Vagina (tissue), 2 donors: Measurements from ENCODE around the gene METTL2A. TPM values are rescaled to one million over a fixed set of nuclear protein-coding genes. Genes with fewer than 3 reads are reported as not detected.
"Not testable (repeated sequence)": the region's sequence is repeated elsewhere in the genome, so short reads cannot be mapped to it uniquely, and the experiment has no call there.

Experiments used
- DNase-seq, 2 donors: peaks; one replicate each; pipeline ENCODE4 v3.0.0-alpha.2; 2017; ENCODE audit errors: extremely low spot score in 2 of 2
- H3K27ac ChIP-seq: fragments of 200-600 bp; sonication (generic); one replicate; pipeline ENCODE4 v1.5.1; 2019
- H3K27me3 ChIP-seq: fragments of 200-600 bp; sonication (generic); one replicate; pipeline ENCODE4 v1.5.1; 2019
- H3K36me3 ChIP-seq, 2 donors: fragments of 200-600 bp; sonication (generic); one replicate each; pipeline ENCODE4 v1.5.1; 2017 to 2019
- H3K4me1 ChIP-seq: fragments of 200-600 bp; sonication (generic); one replicate; pipeline ENCODE4 v1.5.1; 2019
- H3K4me3 ChIP-seq, 2 donors: fragments of 200-600 bp; sonication (generic); 1 replicate in 1 of 2; 2 replicates in 1 of 2; pipeline ENCODE4 v1.5.1; 2016 to 2019
- H3K9me3 ChIP-seq: fragments of 200-600 bp; sonication (generic); one replicate; pipeline ENCODE4 v1.5.1; 2019
- POLR2A ChIP-seq, 2 donors: fragments of 450-650 bp; IDR thresholded peaks; one replicate each; pipeline ENCODE4 v1.6.1; 2017; ENCODE audit warnings: antibody characterized with exemption in 2 of 2, mild to moderate bottlenecking in 2 of 2, moderate library complexity in 2 of 2
- POLR2AphosphoS5 ChIP-seq, 2 donors: sonication (generic); formaldehyde crosslinking; IDR thresholded peaks; one replicate each; pipeline ENCODE4 v1.9.0; 2017; ENCODE audit warnings: antibody characterized with exemption in 2 of 2, mild to moderate bottlenecking in 2 of 2, low read depth in 1 of 2; ENCODE audit not compliant: insufficient read depth in 1 of 2
- intact Hi-C: fragments of 100-400 bp; cut with DNase I; formaldehyde crosslinking; loops from one replicate; pipeline ENCODE4 v1.15.1; 2023
- total RNA-seq: library from RNA; depleted of rRNA; stranded (reverse); fragments of >200 nt; gene quantifications from one replicate; pipeline ENCODE4 v1.2.3, GENCODE V29; 2016
- TF ChIP-seq, protein P1 (sequence below), 3 experiments: fragments of 450-650 bp in 2 of 3; fragments of 200-600 bp in 1 of 3; sonication (generic) in 1 of 3; IDR thresholded peaks; one replicate each; pipeline ENCODE4 v1.5.1; 2017 to 2019; ENCODE audit warnings: antibody characterized with exemption in 3 of 3, mild to moderate bottlenecking in 2 of 3, moderate library complexity in 2 of 3

METTL2A gene
- total RNA-seq, 1 donor from 2014 or later: 14.0 TPM

DNA sequence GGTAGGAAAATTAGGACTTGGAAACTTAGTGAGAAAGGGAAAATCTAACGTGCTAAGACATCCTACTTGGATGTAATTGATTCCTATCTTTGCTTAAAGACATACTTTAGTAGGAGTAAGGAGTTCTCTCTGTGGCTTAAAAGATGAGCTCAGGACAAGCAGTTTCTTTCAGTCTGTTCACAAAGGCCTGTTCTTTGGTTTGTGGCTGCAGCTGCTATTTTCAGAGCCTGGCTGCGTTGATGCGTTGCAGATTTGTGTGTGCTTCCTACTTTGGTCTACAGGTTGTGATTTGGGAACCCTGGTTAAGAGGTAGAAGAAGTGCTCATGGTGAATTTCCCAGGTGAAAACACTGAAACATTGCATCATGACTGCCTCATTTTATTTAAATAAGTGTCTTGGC, 30.4 kb downstream of the METTL2A start:
- H3K9me3 ChIP-seq, H3K27me3 ChIP-seq, H3K36me3 ChIP-seq, H3K4me1 ChIP-seq, H3K4me3 ChIP-seq, H3K27ac ChIP-seq, intact Hi-C loops, DNase-seq: not testable (repeated sequence)

DNA sequence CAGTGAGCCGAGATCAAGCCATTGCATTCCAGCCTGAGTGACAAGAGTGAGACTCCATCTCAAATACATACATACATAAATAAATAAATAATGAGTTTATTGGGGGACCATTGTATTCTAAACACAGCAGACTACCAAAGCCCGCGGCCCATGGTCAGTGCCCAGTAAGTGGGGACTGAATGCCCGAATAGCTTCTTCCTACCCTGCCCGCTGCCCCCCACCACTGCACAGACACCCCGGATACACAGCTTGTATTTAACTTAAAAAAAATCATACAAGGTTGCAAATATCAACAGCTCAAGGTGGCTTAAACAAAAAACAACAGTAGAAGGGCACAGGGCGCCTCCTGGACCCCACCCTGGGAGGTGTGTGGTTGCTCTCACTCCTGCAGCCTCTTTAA, 32.3 kb downstream of the METTL2A start:
- TF ChIP-seq POLR2AphosphoS5 (IDR thresholded peaks at IDR 0.05; ENCODE audit: insufficient read depth in 1 of 2, low read depth in 1 of 2): no peak
- TF ChIP-seq, protein P1, sequence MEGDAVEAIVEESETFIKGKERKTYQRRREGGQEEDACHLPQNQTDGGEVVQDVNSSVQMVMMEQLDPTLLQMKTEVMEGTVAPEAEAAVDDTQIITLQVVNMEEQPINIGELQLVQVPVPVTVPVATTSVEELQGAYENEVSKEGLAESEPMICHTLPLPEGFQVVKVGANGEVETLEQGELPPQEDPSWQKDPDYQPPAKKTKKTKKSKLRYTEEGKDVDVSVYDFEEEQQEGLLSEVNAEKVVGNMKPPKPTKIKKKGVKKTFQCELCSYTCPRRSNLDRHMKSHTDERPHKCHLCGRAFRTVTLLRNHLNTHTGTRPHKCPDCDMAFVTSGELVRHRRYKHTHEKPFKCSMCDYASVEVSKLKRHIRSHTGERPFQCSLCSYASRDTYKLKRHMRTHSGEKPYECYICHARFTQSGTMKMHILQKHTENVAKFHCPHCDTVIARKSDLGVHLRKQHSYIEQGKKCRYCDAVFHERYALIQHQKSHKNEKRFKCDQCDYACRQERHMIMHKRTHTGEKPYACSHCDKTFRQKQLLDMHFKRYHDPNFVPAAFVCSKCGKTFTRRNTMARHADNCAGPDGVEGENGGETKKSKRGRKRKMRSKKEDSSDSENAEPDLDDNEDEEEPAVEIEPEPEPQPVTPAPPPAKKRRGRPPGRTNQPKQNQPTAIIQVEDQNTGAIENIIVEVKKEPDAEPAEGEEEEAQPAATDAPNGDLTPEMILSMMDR (IDR thresholded peaks at IDR 0.05): no peak
- TF ChIP-seq POLR2A (IDR thresholded peaks at IDR 0.05): no peak
- H3K27me3 ChIP-seq: no peaks in the 10 kb centered on the region
- no peak overlapping the region for H3K27ac ChIP-seq
- no peaks in the 10 kb centered on the region for H3K4me1 ChIP-seq
- intact Hi-C loops: no loop called here
- no peaks in the 10 kb centered on the region for H3K36me3 ChIP-seq
- no peak overlapping the region for H3K4me3 ChIP-seq
- no peaks in the 10 kb centered on the region for H3K9me3 ChIP-seq
- DNase-seq: no peak

DNA sequence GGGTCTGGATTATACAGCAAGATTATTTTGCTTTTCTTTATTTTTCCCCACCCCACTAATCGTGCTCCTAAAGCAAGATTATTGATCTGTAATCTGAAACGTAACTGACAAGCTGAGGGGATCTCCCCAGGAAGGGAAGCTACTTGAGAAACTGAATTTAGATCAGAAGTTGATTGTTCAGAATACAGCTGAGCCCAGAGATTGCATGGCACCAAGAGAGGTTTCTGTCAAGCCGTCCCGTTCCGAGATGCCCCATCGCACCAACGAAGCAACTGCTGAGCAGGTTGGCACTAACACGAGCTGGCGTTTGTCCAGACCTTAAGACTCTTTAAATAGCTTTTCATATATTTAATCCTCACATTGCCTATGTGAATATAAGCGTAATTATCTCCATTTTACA, 34.8 kb downstream of the METTL2A start:
- intact Hi-C loops, DNase-seq, H3K27me3 ChIP-seq, H3K27ac ChIP-seq, H3K9me3 ChIP-seq, H3K36me3 ChIP-seq, H3K4me3 ChIP-seq, H3K4me1 ChIP-seq: not testable (repeated sequence)

DNA sequence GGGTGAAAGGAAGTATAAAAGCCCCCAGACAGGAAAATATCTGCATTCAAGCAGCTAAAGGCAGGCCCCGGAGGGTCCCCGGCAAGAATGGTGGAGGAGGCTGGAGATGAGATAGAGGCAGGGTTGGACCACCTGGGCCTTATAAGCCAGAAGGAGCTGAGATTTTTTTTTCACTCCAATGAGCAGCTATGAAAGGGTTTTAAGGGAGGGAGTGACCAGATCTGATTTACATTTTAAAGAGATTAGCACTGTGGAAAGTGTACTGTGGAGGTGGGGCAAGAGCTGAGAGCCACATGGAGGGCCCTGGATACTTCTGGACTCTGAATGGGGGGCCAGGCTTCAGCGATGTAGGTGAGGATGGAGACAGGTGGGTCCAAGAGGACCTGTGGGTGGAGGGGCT, 40.7 kb downstream of the METTL2A start:
- H3K27ac ChIP-seq, DNase-seq, intact Hi-C loops, H3K4me1 ChIP-seq, H3K27me3 ChIP-seq, H3K4me3 ChIP-seq, H3K36me3 ChIP-seq, H3K9me3 ChIP-seq: not testable (repeated sequence)

DNA sequence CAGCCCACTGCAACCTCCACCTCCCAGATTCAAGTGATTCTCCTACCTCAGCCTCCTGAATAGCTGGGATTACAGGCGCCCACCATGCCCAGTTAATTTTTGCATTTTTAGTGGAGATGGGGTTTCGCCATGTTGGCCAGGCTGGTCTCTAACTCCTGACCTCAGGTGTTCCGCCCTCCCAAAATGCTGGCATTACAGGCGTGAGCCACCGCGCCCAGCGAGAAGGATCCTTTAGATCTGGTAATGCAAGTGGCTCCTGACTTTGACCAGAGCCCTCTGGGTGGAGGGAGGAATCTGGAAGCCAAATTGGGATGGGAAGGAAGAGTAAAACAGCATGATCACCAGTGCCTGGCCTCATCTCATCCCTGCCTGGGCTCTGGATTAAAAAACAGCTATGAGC, 41.6 kb downstream of the METTL2A start:
- H3K27ac ChIP-seq, intact Hi-C loops, H3K4me3 ChIP-seq, H3K36me3 ChIP-seq, H3K4me1 ChIP-seq, DNase-seq, H3K9me3 ChIP-seq, H3K27me3 ChIP-seq: not testable (repeated sequence)

DNA sequence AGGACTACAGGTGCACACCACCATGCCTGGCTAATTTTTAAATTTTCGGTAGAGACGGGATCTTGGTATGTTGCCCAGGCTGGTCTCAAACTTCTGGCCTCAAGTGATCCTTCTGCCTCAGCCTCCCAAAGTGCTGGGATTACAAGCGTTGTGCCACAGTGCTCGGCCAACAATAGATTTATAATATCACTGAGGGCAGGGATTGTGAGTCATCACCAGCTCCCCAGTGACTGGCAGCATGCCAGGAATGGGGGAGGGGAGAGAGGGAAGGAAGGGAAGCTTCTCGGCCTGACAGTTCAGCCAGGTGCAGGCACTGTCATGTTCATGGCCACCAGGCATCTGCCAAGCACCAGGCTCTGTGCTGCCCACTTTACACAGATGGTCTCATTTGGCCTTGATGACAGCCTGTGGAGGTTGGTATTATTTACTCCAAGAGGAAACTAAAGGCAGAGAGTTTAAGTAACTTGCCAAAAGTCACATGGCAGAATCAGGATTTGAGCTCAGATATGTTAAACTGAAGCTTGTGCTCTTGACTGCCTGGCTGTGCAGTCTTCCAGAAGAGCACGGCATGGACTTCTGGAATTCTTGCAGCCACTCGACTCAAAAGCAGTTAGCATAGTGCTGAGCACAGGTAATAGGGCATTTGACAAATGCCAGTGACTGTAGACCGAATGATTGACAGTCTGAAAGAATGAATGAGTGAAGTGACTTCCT, 47.1 kb downstream of the METTL2A start:
- H3K4me1 ChIP-seq, H3K36me3 ChIP-seq, DNase-seq, intact Hi-C loops, H3K9me3 ChIP-seq, H3K27me3 ChIP-seq, H3K4me3 ChIP-seq, H3K27ac ChIP-seq: not testable (repeated sequence)

DNA sequence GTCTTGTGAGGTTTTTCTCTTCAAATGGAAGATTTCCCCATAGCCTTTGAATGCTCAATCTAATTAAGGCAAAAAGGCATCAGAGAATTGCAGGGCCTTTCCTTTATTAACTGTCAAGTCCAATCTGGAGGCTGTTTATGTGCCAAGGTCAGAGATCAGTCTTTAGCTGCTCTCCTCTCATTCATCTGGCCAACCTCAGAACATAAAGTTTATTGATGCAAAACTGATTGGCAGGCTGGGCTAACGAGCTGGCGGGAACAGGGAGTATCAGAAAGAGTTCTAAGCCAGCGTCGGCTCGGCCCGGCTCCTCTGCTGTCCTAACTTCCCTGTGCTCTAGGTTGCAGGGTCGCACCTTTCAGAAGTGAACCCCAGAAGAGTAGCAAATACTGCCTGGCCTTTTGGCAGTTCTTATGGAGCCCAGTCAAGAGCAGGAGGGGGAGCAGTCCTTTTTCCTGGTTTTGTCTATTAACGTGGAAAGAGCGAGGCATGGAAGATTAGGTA, 47.7 kb downstream of the METTL2A start:
- H3K27me3 ChIP-seq, intact Hi-C loops, H3K36me3 ChIP-seq, H3K4me3 ChIP-seq, H3K4me1 ChIP-seq, H3K27ac ChIP-seq, H3K9me3 ChIP-seq, DNase-seq: not testable (repeated sequence)

DNA sequence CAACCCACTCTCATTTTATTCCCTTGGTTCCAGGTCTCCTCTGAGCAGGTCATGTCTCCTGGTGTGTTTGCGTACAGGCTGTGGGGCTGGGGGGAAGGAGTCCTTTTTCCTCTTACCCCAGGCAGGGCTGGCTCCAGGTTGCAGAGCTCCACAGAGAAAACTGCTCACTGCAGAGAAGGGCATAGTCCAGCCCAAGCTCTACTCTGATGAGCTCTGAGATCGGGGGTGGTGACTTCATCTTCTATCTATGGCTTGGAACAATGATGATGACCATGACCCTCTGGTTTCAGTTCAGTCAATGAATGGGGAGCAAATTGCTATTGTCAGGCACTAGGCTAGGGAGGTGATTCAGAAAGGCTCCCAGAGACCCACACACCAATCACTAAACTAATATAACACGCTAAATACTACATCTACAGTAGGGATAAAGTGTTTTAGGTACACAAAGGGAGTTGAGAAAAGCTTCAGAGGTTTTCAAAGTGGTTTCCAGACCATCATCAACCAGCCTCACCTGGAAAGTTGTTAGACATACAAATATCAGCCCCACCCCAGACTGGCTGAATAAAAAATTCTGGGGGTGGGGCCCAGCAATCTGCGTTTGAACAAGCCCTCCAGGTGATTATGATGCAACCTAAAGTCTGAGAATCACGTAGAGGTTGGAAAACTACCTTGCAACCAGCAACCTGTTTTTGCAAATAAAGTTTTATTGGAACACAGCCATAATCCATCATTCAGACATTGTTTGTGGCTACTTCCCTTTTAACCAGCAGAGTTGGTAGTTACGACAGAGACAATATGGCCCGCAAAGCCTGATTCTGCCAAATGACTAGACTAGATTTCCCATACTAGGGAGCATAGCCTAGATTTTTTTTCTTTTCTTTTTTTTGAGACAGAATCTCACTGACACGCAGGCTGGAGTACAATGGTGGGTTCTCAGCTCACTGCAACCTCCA, 49.6 kb downstream of the METTL2A start:
- peaks cover 12% of the 10 kb centered on the region for H3K4me1 ChIP-seq
- H3K4me3 ChIP-seq, DNase-seq, intact Hi-C loops, H3K9me3 ChIP-seq, H3K36me3 ChIP-seq, H3K27me3 ChIP-seq, H3K27ac ChIP-seq: not testable (repeated sequence)

DNA sequence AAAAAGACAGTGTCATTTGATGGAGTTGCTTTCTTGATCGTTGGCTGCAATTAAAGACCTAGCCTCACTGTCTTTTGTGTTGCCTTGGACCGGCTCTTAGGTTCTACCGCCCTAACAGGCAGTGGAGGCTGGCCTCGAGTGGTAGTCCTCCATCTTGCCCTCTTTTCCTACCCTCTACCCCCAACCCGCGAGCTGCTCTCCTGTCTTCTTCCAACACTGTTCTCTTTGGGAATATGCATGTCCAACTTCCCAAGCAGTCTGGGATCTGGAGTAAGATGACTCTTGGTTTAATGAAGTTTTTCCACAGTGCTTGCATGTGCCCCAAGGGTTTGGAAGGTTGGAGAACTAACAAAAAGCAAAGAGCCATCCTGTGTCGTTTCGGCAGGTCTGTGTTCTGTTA, 53.4 kb downstream of the METTL2A start:
- H3K9me3 ChIP-seq, H3K27me3 ChIP-seq, DNase-seq, intact Hi-C loops, H3K36me3 ChIP-seq: not testable (repeated sequence)
- H3K4me3 ChIP-seq: peak overlapping the region; percentile 61 to 76
- peak overlapping the region; percentile 96 for H3K27ac ChIP-seq
- H3K4me1 ChIP-seq: peaks cover 33% of the 10 kb centered on the region

DNA sequence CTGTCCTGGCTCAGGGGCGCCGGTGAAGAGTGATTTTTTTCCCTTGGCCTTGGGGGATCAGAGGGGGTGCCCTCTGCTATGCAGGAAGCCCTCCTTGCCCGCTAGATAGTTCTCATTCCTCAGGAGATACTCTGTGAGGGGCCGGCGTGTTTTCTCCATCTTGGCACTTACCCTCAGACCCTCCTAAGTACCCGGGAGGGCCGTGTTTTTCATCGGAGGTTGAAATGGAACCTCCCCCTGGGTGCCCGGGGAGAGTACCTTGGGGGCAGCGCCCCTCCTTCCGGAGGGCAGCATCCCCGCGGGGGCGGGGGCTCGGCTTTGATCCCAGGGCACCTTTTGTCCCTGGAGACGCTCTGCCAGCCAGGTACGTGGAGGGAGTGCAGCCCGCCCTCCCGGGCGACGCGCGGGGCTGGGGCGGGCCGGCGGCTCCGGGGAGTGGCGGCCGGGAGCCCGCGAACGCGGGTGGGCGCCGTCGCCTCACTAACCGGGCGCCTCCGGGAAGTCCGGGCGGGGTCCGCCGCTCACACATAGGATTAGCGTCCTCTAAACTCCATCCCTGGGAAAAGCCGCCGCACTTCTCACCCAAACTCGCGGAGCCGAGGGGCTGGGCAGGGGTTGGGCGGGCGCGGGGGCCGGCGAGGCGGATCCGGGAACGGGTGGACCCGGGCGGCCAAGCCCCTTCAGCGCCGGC, 54.2 kb downstream of the METTL2A start:
- Histone ChIP-seq H3K4me3 (peak overlapping the region; percentile 61 to 76), H3K27ac (peak overlapping the region; percentile 96), H3K4me1 (peaks cover 39% of the 10 kb centered on the region)
- DNase-seq, H3K27me3 ChIP-seq, intact Hi-C loops, H3K36me3 ChIP-seq, H3K9me3 ChIP-seq: not testable (repeated sequence)
